Stimulated activated naive B cell treated with anti-CD40 and anti-IgM and Interleukin-4, amounts not matched to agents 10 μg/mL and 1 μg/mL and 100 μg/mL, for 72 hours (primary cell): ENCODE measurements around the gene ITGAE.

Source experiments
- ATAC-seq, 2 donors: fragments of 150-1000 bp; cut with Tn5 transposase; replicated peaks; 2 replicates each; pipeline ENCODE4 v1.10.0; 2021; ENCODE audit warnings: moderate library complexity in 1 of 2
- DNase-seq: peaks from one replicate; pipeline ENCODE4 v3.0.0; 2021
- H3K27ac Mint-ChIP-seq: one replicate; pipeline ENCODE4 v1.8.0; 2022; ENCODE audit warnings: mild to moderate bottlenecking, mixed read lengths
- H3K27me3 Mint-ChIP-seq, 2 donors: one replicate each; pipeline ENCODE4 v1.8.0; 2022; ENCODE audit warnings: mixed read lengths in 2 of 2
- H3K36me3 Mint-ChIP-seq, 2 donors: one replicate each; pipeline ENCODE4 v1.8.0; 2022; ENCODE audit warnings: mixed read lengths in 2 of 2, mild to moderate bottlenecking in 1 of 2
- H3K4me1 Mint-ChIP-seq, 2 donors: one replicate each; pipeline ENCODE4 v1.8.0; 2022; ENCODE audit warnings: mixed read lengths in 2 of 2, mild to moderate bottlenecking in 1 of 2
- H3K4me3 Mint-ChIP-seq, 2 donors: one replicate each; pipeline ENCODE4 v1.8.0; 2022; ENCODE audit warnings: mild to moderate bottlenecking in 2 of 2, mixed read lengths in 2 of 2, moderate library complexity in 1 of 2
- H3K9me3 Mint-ChIP-seq, 2 donors: one replicate each; pipeline ENCODE4 v1.8.0; 2022; ENCODE audit warnings: mixed read lengths in 2 of 2, mild to moderate bottlenecking in 1 of 2

ITGAE gene

DNA sequence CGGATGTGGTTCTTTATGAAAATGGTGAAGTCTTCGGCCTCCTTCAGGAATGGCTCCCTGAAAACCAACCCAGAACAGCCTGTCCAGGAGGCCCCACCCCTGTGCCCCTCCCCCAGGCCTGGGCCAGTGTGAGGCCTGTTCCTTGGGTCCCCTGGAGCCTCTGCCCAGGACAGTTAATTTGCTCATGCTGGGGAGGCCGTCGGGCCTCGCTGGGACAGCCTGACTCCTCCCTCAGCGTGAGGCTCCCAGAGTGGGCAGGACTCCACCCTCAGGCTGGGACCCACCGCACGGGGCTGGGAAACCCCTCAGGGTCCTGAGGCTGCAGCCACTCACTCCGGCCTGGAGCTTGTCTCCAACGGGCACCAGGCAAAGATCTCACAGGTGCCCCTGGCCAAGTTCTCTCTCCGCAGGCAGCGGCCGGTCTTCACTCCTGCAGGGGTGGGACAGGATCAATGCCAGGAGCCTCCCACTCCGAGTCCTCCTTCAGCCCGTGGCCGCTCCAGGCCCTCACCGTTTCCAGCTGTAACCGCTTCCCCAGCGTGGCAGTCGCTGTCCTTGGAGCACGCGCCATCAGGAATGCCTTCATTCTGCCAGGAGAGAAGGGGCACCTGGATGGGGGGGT, 110.8 kb downstream of the ITGAE start:
- H3K27ac Mint-ChIP-seq: peak overlapping the region; percentile 79

DNA sequence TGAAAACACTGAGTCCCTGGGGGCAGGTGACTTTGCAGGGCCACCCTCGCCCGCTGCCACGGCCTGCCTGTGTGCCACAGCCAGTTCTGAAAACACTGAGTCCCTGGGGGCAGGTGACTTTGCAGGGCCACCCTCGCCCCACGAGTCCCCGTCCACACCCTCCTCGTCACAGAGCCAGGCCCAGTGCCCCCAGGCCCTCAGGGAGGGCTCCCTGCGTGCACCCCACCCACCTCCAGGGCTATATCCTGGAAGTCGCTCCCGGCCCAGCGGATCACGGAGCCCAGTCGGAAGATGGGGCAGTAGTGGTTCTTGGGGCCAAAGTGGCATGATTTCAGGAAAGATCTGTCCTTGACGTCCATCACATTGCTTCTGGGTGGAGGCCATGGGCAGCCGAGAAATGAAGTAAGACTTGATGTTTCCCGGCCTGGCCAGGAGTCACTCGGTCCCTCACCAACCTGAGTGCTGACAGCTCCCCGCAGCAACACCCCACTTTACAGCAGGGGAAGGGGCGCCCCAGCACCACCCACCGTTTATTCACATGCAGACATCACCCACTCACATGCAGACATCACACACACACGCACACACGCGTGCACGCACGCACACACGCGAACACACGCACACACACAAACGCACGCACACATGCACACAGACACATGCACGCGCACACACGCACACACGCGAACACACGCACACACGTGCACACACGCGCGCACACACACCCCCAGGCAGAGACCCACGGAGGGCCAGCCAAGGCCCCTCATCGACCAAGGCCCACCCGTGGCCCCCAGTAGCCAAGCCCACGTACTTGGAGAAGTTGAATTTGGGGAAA, 111.5 kb downstream of the ITGAE start:
- ATAC-seq (no peak), DNase-seq (no peak)
- Mint-ChIP-seq H3K9me3 (no peaks in the 10 kb centered on the region), H3K4me1 (peaks cover 43 to 73% of the 10 kb centered on the region in 2 donors), H3K27me3 (no peaks in the 10 kb centered on the region), H3K27ac (peak overlapping the region; percentile 59), H3K36me3 (peaks cover 27 to 36% of the 10 kb centered on the region in 2 donors), H3K4me3 (peak overlapping the region; percentile 50 to 58)

More for the DNA sequence above, 110.8 kb downstream of the ITGAE start:
- no peaks in the 10 kb centered on the region for H3K9me3 Mint-ChIP-seq
- H3K27me3 Mint-ChIP-seq: no peaks in the 10 kb centered on the region
- peaks cover 25 to 37% of the 10 kb centered on the region in 2 donors for H3K36me3 Mint-ChIP-seq
- peaks cover 45 to 74% of the 10 kb centered on the region in 2 donors for H3K4me1 Mint-ChIP-seq
- no peak for ATAC-seq
- peak overlapping the region; percentile 27 to 58 for H3K4me3 Mint-ChIP-seq
- no peak for DNase-seq

DNA sequence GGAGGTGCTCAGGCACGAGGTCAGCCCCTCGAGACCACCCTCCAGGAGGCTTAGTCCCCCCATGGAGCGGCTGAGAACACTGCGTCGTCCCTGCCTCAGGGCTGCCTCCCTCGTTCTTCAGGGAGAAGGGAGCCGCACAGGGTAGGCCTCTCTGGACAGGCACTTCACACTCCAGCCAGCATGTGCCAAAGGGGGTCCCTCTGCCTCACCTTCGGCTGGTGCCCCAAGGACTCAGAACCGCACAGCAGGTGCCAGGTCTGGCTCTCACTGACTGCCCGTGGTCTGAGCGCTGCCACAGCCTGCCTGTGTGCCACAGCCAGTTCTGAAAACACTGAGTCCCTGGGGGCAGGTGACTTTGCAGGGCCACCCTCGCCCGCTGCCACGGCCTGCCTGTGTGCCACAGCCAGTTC, 112.1 kb downstream of the ITGAE start:
- peaks cover 42 to 73% of the 10 kb centered on the region in 2 donors for H3K4me1 Mint-ChIP-seq
- peak overlapping the region; percentile 70 for H3K4me3 Mint-ChIP-seq
- ATAC-seq (peak; percentile 26 to 39), DNase-seq (peak; percentile 33)
- H3K27me3 Mint-ChIP-seq: no peaks in the 10 kb centered on the region
- H3K36me3 Mint-ChIP-seq: peaks cover 33 to 38% of the 10 kb centered on the region in 2 donors
- H3K9me3 Mint-ChIP-seq: no peaks in the 10 kb centered on the region
- peak overlapping the region; percentile 86 for H3K27ac Mint-ChIP-seq

DNA sequence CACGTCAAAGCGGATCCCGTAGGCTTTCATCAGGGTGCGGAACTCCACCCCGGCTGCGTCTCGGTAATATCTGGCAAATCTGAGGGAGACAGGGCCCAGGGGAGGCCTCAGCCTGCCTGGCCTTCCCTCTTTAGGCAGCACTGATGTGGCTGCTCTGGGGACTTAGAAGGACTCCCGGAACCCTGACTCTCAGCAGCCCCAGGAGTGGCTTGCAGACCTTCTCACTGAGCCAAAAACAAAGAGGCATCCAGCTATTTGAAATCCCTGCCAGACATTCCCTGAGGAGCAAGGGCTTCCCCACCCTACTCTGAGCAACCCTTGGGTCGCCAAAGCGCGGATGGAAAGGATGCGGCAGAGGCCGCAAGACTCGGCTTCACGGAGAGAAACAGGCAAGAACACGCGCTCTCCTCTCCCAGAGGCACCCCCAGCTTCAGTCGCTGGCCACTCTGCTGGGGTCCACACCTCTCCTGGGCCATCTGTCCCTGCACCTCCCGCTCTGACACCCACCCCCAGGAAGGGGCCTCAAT, 112.9 kb downstream of the ITGAE start:
- H3K27ac Mint-ChIP-seq: peak overlapping the region; percentile 86

DNA sequence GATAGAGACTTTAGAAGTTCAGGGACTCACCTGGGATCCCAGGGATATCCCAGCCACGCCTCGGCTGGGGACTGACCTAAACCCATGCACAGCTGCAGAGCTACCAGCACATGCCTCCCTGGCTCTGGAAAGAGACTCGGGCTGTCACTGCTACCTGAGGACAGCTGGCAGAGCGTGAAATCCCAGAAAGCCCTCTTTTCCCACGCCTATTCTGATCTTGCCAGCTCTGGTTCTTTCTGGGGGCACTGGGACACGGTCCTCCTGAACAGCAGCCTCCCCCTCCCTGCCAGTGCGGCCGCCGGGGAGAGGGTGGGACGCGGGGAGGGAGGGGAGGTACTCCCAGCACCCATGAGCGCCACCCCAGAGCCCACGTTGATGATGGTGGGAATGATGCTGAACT, 115.8 kb downstream of the ITGAE start:
- peaks cover 35 to 66% of the 10 kb centered on the region in 2 donors for H3K4me1 Mint-ChIP-seq
- H3K4me3 Mint-ChIP-seq: peak overlapping the region in 1 of 2 donors; percentile 11
- no peaks in the 10 kb centered on the region for H3K9me3 Mint-ChIP-seq

More for the DNA sequence above, 112.9 kb downstream of the ITGAE start:
- ATAC-seq (peak; percentile 52 to 68), DNase-seq (peak; percentile 58)
- Mint-ChIP-seq H3K4me1 (peaks cover 43 to 75% of the 10 kb centered on the region in 2 donors), H3K27me3 (no peaks in the 10 kb centered on the region), H3K36me3 (peaks cover 37 to 44% of the 10 kb centered on the region in 2 donors), H3K4me3 (peak overlapping the region; percentile 70), H3K9me3 (no peaks in the 10 kb centered on the region)

DNA sequence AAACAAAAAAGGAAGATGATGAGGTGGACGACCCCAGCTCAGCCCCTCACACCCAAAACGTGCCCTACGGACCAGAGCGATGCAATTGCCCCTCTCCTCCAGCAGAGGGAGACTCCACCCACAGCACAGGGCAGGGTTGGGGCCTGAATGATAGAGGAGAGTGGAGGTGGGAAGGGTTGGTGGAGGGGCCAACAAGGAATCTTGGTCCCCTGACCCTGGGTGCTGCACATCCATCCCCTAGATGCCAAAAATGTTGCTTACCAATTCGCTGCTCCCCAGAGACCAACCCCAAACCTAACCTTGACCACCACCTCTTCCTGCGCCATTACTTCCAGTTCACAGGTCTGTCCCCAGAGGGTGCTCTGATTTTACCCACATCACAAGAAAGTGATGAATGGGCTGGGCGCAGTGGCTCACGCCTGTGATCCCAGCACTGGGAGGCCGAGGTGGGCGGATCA, 117.9 kb downstream of the ITGAE start:
- H3K36me3 Mint-ChIP-seq: peaks cover 30 to 36% of the 10 kb centered on the region in 2 donors
- no peaks in the 10 kb centered on the region for H3K27me3 Mint-ChIP-seq
- ATAC-seq (peak; percentile 77 to 81), DNase-seq (peak; percentile 53)
- peaks cover 24 to 54% of the 10 kb centered on the region in 2 donors for H3K4me1 Mint-ChIP-seq
- peak overlapping the region in 1 of 2 donors; percentile 29 for H3K4me3 Mint-ChIP-seq
- H3K27ac Mint-ChIP-seq: peak overlapping the region; percentile 91
- no peaks in the 10 kb centered on the region for H3K9me3 Mint-ChIP-seq

More for the DNA sequence above, 115.8 kb downstream of the ITGAE start:
- Mint-ChIP-seq H3K36me3 (peaks cover 34 to 48% of the 10 kb centered on the region in 2 donors), H3K27ac (peak overlapping the region; percentile 77), H3K27me3 (no peaks in the 10 kb centered on the region)
- no peak for ATAC-seq
- DNase-seq: no peak

DNA sequence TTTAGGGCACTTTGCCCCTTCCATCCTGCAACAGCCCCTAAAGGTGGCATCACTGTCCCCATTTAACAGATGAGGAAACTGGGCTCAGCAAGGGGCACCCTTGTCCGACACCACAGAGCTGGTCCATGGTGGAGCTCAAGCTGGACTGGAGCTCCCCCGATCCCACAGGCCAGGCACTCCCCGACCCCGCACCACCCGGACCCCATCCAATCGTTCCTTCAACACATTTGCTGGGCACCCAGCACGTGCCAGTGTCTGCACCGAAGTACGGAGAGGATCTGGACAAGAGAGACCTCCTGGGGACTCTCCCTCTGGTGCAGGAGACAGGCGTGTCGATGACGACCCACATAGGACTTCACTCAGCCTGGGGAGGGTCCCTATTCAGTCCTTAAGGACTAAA, 119.0 kb downstream of the ITGAE start:
- H3K9me3 Mint-ChIP-seq: no peaks in the 10 kb centered on the region
- no peak for ATAC-seq
- no peaks in the 10 kb centered on the region for H3K27me3 Mint-ChIP-seq
- H3K4me1 Mint-ChIP-seq: peaks cover 26 to 60% of the 10 kb centered on the region in 2 donors
- H3K4me3 Mint-ChIP-seq: no peak overlapping the region
- peaks cover 35 to 41% of the 10 kb centered on the region in 2 donors for H3K36me3 Mint-ChIP-seq
- peak overlapping the region; percentile 70 for H3K27ac Mint-ChIP-seq
- no peak for DNase-seq

DNA sequence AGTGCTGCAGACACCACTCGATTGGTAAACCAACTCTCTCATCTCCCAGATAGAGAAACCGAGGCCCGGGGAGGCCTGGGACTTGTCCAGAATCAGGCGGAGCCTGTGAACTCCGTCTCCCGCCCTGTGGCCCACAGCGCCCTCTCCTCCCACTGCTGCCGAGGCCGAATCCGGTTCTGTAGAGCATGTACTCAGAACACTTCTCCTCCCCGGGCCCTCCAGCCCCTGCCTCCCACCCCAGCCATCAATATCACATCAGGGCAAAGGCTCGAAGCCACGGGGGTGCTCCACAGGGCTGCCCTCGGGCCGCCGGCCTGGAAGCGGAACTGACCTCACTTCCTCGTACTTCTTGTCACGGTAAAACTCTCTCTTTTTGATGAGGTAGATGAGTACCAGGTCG, 119.4 kb downstream of the ITGAE start:
- Mint-ChIP-seq H3K27me3 (no peaks in the 10 kb centered on the region), H3K9me3 (no peaks in the 10 kb centered on the region), H3K27ac (peak overlapping the region; percentile 51), H3K36me3 (peaks cover 35 to 41% of the 10 kb centered on the region in 2 donors), H3K4me3 (peak overlapping the region in 1 of 2 donors; percentile 29), H3K4me1 (peaks cover 26 to 60% of the 10 kb centered on the region in 2 donors)
- no peak for ATAC-seq
- no peak for DNase-seq

DNA sequence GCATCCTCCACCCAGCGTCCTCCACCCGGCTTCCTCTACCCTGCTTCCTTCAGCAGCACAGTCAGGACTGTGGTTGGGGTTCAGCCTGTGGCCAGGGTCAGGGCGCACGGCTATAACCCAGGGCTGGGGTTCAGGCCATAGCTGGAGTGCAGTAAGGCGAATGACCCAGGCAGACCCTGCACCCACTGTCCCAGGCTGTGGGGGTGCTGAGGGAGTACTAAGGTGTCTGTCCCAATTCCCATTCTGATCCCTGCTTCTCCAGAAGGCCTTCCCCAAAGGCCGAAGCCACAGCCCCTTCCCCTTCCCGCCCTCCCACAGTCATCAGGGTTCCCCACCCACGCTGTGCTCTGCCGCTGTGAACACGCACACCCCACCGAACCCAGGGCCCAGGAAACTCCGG, 119.9 kb downstream of the ITGAE start:
- Mint-ChIP-seq H3K36me3 (peaks cover 35 to 41% of the 10 kb centered on the region in 2 donors), H3K27ac (no peak overlapping the region), H3K4me3 (no peak overlapping the region), H3K4me1 (peaks cover 26 to 61% of the 10 kb centered on the region in 2 donors), H3K27me3 (no peaks in the 10 kb centered on the region), H3K9me3 (no peaks in the 10 kb centered on the region)
- DNase-seq (no peak), ATAC-seq (no peak)

DNA sequence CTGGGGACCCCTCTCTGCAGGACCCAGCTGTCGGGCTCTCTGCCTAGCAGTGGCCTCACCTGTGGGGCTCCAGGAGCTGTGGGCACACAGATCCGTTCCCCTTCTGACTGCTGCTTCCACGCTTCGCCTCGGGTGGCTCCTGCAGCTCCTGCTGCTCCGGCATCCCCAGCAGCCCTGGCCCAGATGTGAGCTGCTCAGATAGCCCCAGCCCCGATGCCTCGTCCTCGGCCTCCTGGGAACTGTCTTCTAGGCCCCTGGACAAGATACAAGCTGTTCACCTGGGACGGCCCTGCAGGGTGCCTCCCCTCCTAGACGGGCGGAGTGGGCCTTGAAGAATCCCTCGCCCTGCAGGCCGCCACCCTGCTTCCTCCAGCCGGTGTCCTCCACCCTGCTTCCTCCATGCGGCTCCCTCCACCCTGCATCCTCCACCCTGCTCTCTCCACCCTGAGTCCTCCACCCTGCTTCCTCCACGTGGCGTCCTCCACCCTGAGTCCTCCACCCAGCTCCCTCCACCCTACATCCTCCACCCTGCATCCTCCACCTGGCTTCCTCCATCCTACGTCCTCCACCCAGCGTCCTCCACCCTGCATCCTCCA, 121.4 kb downstream of the ITGAE start:
- no peaks in the 10 kb centered on the region for H3K27me3 Mint-ChIP-seq
- no peaks in the 10 kb centered on the region for H3K9me3 Mint-ChIP-seq
- no peak for ATAC-seq
- H3K36me3 Mint-ChIP-seq: peaks cover 35 to 43% of the 10 kb centered on the region in 2 donors
- H3K4me1 Mint-ChIP-seq: peaks cover 27 to 59% of the 10 kb centered on the region in 2 donors
- peak overlapping the region; percentile 71 for H3K27ac Mint-ChIP-seq
- no peak overlapping the region for H3K4me3 Mint-ChIP-seq
- no peak for DNase-seq

DNA sequence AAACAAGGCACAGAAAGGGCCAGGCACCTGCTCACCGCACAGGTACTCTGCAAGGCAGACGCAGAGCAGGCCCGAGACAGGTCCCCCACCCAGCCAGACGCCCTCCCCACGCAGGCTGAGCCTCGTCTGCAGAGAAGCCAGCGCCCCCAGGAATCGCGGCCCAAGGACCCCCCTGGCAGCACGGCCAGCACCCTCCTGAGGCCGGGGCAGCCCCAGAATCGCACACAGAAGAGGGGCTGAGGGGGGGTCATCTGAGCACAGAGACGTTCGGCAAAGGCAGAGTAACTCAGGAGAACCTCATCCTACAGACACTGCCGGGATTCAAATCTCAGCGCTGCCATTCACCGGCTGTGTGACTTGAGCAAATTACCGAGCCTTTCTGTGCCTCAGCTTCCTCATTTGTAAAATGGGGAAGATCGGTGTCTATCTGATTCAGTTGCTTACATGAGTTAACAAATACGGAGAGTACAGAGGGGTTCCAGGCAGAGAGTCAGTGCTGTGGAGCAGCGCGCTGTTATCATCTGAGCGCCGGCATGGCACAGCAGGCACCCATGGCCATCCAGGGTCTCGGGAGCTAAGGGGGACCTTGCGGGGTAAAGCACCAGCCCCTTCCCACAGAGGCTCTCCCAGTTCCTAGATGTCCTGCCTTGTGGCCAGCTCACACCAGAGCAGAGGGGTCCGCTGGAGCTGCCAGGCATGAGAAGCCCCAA, 122.0 kb downstream of the ITGAE start:
- H3K27ac Mint-ChIP-seq: no peak overlapping the region

DNA sequence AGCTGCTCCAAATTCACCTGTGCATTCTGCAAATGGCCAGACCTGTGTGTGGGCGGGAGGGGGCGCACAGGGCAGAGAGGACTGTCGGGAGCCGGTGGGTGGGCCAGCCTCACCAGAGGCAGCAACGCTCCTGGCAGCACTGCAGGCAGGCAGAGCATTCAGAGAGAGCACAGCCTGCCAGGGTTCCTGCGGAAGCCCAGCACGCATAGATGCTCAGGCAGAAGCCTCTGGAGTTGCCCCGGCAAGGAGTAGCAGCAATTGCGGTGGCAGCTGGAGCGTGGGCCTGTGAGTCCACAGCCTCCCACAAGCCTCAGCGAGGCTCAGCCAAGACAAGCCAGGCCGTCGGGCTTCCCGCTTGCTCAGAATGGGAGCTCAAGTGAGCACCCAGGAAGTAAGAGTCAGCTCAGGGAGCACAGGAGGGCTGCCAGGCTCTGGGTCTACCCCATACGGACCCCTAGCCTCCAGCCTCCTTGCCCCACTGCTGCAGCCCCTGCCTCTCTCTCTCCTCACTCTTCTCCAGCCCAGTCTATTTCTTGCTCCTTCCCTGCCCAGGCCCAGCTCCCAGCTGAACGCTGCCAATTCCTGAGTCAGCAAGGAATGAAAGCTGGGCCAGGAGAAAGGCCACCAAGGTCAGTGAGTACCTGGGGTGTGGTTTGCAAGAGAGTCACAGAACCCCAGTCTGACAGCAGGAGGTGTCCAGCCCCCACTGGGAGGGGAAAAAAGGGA, 122.7 kb downstream of the ITGAE start:
- Mint-ChIP-seq H3K4me1 (peaks cover 26 to 56% of the 10 kb centered on the region in 2 donors), H3K4me3 (no peak overlapping the region), H3K9me3 (no peaks in the 10 kb centered on the region), H3K27me3 (no peaks in the 10 kb centered on the region), H3K27ac (peak overlapping the region; percentile 65), H3K36me3 (peaks cover 26 to 44% of the 10 kb centered on the region in 2 donors)
- DNase-seq (no peak), ATAC-seq (no peak)

More for the DNA sequence above, 122.0 kb downstream of the ITGAE start:
- Mint-ChIP-seq H3K9me3 (no peaks in the 10 kb centered on the region), H3K36me3 (peaks cover 31 to 45% of the 10 kb centered on the region in 2 donors), H3K4me1 (peaks cover 29 to 56% of the 10 kb centered on the region in 2 donors), H3K4me3 (no peak overlapping the region), H3K27me3 (no peaks in the 10 kb centered on the region)
- no peak for ATAC-seq
- DNase-seq: no peak

DNA sequence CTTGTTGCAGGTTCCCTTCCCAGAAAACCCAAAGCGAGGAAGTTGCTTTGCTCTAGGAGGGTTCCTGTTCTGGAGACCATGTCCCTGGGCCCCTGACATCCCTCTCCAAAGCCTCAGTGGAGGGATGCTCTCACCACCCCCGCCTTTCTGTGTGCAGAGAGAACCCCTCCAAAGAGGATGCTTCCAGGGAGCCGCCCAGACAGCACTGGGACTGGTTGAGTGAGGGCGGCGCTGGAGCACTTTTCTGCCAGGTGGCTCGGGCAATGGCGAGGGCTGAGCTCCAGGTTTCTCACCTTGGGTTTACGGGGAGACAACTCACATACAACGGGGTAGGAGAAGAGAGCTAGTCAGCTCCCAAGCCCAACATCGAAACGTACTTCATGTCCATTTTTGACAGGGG, 125.1 kb downstream of the ITGAE start:
- no peaks in the 10 kb centered on the region for H3K27me3 Mint-ChIP-seq
- ATAC-seq: no peak
- peaks cover 22 to 42% of the 10 kb centered on the region in 2 donors for H3K4me1 Mint-ChIP-seq
- peaks cover 18 to 40% of the 10 kb centered on the region in 2 donors for H3K36me3 Mint-ChIP-seq
- H3K9me3 Mint-ChIP-seq: no peaks in the 10 kb centered on the region
- peak overlapping the region; percentile 56 for H3K27ac Mint-ChIP-seq
- H3K4me3 Mint-ChIP-seq: no peak overlapping the region
- no peak for DNase-seq
